AG08395 (cell line): ENCODE measurements around the gene ACOT7.
A peak's percentile ranks its signal among the peaks of the same experiment; 100 is the strongest.

Source experiments
- DNase-seq: peaks from one replicate; pipeline ENCODE4 v3.0.0; 2012; ENCODE audit warnings: mixed read lengths, low spot score

Gene ACOT7

DNA sequence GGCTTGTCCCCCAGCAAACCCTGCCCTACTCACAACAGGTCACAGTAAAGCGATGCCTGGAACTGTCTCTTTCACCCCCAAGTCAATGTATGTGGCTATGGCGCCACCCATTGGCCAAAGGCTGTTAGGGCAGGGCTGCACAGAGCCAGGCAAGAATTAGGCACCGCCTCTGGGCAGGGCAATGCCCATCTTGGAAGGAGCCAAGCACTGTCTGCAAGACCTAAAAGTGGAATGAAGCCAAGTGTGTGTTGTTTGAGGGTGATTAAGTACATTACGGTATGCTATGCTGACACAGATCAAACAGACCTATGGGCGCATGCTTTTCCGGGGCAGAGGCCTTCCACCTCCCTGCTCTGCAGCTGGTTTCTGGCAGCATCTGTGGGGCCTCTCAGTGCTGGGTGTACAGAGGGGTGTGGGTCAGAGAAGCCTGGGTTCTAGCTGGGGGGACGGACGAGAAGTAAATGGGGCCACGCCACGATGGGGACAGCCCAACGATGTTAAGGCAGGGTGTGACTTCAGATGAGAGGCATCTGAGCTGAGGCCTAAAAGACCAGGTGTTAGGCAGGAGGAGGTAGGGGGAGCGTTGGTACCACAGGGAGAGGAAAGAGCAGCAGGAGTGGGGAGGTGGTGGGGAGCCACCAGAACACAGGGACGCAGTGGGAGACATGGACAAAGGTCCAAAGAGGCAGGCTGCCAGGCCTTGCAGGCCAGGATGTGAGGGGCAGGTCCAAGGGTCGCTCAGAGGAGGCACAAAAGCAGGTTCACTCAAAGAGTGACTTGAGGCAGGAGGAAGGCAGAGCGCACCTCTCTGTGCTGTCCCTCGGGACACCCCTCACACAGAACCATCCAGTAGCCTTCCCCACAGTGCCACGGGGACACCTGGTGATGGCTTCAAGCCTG is 49.8 kb downstream of the ACOT7 start:
- peak; percentile 90 for DNase-seq

DNA sequence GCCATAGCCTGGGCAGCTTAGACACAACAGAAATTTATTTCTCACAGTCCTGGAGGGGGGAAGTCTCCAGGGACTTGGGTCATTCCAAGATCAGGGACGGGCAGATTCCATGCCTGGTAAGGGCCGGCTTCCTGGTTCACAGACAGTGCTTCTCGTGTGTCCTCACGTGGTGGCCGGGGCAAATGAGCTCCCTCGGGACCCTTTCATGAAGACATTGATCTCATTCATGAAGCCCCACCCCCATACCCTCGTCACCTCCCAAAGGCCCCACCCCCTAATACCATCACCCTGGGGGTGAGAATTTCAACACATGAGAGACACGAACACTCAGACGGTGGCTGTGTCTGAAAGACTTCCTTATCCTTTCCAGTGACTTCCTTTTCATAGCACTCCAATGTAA is 51.5 kb downstream of the ACOT7 start:
- DNase-seq = no peak

DNA sequence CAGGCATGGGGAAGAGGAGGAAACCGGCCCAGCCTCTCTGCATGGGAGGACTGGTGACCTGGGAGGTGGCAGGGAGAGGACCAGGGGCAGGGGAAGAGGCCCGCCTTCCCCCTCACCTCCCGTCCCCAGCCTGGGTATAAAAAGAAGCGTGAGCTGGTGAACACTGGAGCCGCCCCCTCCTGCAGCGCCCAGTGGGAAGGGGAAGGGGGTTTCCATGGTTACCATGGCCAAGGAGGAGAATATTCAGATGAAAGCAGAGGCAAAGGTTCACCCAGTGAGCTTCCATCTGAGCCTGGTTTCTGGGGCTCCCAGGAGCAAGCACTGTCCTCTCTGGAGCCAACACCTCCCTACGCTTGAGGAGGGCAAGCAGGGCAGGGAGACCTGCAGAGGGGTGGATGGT is 54.9 kb downstream of the ACOT7 start:
- no peak for DNase-seq

DNA sequence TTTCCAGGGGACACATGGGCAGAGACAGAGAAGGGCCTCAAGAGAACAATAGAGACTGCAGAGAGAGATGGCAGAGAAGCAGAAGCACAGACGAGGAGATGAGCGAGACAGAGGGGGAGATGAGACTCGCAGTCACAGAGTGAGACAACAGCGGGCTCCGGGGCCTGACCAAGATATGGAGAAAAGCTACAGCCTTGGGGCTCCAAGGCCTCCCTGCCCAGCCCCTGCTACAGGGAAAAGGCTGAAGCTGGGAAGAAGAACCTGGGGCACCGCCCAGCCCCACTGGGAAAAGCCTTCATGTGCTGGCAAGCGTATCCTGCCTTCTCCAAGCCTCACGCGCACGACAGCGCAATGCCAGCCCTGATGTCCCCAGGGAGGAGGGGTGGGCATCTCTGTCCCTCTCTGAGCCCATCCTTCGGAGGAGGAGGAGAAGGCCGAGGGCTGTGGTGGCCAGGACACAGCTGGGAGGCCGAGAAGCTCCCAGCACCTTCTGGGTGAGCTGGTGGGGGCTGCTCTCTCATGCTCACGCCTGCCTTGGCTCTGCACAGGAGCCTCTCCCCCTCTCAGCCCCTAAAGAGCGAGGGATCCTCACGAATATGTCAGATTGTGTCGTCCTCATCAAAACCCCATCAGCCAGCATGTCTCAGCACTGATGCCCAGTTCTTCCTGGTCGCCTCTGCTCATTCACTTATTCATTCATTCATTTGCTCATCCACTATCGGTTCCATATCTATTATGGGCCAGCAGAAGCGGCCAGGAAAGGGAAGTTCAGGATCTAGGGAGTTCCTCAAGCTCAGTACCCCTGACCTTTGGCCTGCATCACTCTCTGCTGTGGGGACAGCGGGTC is 56.6 kb downstream of the ACOT7 start:
- DNase-seq = no peak

DNA sequence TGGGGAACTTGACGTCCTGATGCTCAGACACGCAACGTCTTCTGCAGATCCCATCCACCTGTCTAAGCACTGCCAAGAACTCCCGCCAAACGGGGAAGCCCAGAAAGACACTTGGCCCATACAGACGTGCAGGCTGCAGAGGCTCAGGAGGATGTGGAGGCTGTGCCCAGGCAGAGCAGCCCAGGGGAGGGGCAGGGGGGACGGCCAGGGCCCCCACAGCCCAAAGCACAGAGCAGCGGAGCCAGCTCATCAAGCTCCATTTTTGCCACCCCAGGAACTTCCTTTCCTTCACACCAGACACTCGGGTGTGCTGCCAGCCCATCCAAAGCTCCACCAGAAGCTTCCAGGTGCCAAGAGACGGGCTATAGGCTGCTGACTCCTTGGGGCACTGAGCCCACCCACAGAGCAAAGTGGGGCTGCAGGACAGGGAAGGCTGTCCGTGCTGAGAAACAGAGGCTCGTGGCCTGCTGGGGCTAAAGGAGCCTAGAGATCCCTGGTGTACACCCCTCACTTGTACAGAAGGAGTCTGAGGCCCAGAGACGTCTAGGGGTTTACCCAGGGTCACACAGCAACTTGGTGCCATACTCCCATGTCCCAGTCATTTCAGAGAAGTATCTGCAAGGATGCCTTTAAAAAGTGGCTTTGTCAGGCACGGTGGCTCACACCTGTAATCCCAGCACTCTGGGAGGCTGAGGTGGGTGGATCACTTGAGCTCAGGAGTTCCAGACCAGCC is 59.1 kb downstream of the ACOT7 start:
- DNase-seq = no peak

DNA sequence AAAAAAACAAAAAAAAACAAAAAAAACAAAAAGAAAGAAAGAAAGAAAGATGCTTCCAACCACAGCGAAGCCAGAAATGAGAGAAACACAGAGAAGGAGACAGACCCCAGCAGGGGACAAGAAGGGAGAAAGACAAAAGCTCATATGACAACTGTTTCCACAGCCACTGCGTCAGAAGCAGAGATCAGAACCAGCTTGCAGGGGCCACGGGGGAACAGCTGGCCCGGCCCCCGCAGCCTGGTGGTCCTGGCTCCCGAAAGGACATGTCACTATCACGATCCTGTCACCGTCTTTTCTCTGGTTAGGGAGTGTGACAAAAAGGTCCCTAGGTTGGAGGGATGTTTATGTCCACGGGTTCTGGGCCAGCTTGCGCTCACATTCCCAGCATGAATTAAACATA is 60.7 kb downstream of the ACOT7 start:
- no peak for DNase-seq

DNA sequence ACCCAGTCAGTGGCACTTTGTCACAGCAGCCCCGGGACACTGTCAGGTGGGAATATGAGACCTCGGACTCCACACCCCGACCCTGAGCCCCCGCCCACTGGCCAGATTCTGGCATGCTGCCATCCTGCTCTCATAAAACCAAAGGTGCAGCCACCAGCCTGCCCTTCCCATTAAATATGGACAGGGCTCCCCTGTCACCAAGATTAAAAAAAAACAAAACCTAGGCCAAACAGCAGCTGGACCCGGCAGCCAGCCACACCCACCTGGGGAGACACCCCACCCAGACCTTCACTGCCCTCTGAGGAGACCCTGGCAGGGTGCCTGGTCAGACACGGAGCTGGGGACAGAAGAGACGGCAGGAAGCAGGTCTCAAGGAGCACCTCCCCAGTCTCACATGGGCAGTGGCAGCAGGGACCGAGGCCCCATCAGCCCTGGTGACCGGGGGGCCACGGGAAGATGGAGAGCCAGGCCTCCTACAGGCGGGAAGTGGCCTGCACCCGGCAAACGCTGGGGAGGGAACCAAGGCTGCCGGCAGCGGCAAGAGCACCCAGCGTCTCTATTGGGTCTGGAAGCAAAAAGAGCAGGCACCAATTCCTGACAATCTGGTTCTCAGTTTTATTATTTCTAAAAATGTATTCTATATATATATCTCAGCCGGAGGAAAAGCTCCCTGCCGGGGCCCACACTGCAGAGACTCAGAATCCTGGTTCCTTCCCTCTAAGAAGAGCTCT is 61.9 kb downstream of the ACOT7 start:
- DNase-seq = no peak

DNA sequence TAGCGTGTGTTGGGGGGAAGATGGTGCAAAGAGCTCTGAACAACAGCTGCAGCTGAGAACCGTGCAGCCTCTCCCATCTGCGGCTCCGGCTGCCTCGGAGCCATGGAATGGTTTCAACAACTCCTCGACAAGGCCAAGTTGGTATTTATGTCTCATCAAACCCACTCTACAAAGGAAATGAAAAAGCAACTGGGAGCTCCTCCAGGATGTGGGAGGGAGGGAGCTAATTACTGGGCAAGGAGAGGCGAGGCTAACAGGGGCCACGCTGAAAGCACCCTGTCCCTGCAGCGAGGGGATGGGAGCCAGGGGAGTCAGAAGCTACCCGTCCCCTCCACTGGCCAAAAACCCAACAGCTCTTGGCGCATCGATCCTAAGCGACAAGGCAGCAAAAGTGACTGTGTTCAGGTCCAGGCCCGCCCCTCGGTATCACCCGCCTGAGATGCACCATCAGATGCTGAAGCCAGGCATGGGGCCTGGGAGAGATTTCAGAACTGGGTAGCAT is 63.1 kb downstream of the ACOT7 start:
- DNase-seq = peak; percentile 89

DNA sequence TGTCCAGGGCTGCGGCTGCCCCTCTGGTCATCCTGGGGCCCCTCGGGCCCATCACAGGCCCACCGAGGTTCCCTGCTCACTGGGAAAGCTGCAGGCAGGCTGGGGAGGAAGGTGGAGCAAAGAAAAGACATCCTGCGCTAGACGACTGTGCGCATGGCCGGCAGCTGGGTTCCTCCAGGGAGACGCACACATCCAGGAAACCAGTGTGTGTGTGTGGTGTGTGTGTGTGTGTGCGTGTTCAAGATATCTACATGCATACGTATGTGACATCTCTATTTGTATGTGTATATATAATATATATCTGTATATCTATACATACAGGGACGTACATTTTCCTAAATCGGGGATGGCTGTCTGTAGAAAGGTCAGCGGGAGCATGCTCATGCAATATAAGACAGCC is 63.7 kb downstream of the ACOT7 start:
- DNase-seq = peak; percentile 43

DNA sequence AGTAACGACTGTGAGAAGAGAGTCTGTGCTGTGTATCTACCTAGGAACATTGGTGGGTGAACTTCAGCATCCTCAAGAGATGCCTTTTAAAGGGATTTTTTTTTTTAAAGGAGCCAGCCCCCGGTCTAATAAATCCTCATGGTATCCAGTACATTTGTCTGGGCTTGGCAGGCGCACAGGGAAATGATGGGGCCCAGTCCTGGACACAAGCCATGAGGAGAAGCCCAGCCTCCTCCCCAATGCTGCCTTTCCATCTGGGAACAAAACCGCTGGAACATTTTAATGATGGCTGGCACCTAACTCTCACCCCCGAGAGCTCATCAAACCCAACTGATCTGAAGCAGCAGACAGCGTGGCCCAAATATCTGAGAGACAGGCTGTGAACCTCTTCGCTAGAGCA is 64.2 kb downstream of the ACOT7 start:
- peak; percentile 46 for DNase-seq

DNA sequence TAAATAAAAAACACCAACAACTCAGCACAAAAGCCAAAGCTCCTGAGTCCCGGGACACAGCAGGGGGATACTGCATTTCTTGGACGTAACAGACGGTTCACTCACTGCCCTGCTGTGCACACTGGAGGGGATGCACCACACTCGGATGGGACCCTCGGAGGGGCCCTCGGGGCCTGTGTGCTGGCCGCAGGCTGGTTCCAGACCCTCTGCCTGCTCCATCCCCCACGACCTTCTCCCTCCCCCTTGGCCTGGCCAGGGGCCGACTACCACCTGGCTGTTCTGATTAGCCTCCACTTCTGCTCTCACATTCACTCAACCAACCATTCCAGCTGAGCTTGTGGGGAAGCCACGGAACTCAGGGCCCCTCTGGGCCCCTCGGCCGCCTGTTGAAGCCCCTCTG is 64.9 kb downstream of the ACOT7 start:
- DNase-seq = no peak

DNA sequence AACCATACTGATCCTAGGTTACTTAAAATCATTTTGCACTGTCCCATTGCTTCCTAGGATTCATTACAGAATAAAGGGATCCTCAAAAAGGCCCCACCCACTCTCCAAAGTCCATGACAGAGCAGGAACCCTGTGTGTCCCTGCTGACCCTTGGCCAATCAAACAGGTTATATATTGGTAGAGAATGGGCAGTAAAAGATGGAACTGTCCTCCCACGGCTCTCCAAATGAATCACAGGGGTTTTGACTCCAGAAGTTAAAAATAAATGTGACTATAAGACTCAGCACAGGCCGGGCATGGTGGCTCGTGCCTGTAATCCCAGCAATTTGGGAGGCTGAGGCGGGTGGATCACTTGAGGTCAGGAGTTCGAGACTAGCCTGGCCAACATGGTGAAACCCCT is 65.5 kb downstream of the ACOT7 start:
- DNase-seq = no peak

DNA sequence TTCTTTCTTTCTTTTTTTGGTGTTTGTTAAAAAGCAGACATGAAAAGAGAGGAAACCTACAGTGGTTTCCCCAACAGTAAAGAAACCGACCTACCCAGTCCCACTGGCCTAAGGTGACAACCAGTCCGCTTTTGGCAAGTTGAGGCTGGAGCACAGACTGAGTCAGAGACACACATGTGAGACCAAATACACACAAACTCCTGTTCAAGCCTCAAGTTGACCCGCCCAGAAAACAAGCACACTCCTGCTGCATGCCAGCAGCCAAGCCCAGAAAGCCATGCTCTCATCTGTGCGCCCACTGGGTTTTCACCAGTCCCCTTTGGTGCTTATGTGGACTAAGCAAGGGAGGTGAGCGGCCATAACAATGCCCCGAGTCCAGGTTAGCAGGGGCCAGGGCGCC is 68.1 kb downstream of the ACOT7 start:
- DNase-seq = no peak

DNA sequence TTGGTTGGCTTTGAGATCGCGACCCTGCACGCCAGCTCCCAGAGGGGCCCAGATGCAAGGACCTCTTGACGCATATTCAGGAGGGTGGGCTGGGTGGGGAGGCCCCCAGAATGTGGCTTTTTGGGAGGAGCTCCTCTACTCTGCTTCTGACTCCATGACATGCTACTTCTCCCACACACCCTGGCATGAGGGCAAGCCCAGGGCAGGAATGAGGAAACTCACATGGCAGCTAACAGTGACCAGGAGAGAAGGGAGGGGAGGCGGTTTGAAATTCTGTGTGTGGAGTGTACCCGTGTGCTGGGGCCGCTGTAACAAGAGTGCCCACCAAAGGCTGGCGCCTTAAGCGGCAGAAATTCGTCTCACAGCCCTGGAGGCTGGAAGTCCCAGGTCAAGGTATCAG is 71.4 kb downstream of the ACOT7 start:
- DNase-seq = no peak

DNA sequence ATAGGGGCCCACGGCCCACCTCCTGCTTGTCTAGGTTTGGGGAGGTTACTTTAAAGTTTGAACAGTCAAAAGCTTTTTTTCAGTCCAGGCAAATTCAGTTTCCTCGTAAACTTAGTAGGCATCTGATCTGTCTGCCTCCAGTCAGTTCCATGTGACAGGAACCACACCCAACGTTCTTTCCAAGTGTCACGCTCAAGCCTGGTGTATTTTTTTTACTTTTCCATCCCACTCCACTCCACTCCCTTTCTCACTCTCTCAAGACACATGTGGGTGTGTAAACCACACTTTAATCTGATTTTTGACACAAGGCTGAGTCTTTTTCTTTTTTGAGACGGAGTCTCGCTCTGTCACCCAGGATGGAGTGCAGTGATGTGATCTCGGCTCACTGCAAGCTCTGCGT is 72.4 kb downstream of the ACOT7 start:
- peak; percentile 36 for DNase-seq

DNA sequence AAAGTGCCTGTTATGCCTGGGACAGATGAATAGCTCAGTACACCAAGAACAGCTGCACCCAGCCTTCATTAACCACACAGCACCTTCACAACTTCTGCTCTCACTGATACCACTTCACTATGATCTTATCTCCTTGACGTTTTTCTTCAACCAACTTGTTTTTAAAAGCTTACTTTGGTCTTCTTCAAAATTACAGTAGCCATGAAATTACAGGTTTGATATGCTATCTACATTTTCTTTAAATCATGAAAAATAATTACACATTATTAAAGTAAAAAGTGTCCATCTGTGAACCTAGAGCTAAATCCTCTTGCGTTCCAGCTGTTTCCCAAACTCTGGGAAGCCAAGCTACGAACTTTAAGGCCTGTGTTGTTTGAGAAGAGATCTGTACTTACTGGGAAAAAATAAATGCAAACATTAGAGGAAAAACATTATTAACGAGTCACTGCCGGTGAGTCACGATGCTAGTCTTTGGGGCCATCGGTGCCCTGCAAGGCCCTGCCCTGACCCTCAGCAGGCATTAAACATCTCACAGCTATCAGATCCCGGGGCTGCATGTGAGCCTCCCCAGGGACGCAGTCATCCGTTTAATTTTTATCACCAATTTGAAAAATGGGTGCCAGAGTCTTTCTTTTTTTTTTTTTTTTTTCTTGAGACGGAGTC is 76.3 kb downstream of the ACOT7 start:
- DNase-seq = no peak

DNA sequence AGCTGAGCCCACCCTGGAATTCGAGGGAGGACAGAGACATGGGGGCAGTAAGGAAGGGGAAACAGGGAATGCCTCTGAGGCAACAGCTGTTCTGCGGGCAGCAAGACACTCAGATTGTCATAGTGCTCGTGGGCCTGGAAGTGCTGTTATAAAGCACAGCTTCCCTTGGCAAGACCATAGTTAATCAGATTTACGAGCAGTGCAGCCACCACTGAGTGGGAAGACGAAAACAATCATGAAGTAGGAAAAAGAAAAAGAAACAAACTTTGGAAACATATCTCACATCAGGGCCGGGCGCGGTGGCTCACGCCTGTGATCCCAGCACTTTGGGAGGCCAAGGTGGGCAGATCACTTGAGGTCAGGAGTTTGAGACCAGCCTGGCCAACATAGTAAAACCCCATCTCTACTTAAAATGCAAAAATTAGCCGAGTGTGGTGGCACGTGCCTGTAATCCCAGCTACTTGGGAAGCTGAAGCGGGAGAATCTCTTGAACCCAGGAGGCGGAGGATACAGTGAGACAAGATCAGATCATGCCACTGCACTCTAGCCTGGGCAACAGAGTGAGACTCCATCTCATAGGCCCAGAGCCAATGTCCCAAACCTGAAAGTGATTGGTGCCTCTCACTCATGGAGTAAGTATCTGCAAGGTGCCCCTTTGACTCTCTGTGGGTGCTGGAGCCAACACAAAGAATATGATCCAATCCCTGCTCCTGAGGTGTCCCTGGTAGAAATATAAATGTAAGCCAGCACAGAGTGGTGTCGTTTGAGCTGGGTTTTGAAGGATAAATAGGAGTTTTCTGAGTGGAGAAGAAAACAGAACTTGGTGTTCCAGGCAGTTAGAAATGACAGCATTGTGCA is 77.1 kb downstream of the ACOT7 start:
- DNase-seq = no peak

DNA sequence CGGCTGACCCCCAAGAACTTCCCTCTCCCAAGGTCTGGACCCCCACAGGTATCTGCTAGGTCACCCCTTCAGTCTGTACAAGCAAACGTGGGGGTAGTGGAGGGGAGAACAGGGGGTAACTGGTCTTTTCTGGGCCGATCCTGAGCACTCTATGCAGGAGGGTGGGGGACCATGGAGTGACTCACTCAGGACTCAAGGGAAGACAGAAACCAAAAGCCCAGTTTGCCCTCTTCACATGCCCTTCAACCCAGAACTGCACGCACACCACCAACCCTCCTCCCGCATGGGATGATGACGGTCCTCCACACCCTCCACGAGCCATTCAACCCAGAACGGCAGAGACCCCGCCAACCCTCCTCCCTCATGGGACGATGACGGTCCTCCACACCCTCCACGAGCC is 79.1 kb downstream of the ACOT7 start:
- no peak for DNase-seq

DNA sequence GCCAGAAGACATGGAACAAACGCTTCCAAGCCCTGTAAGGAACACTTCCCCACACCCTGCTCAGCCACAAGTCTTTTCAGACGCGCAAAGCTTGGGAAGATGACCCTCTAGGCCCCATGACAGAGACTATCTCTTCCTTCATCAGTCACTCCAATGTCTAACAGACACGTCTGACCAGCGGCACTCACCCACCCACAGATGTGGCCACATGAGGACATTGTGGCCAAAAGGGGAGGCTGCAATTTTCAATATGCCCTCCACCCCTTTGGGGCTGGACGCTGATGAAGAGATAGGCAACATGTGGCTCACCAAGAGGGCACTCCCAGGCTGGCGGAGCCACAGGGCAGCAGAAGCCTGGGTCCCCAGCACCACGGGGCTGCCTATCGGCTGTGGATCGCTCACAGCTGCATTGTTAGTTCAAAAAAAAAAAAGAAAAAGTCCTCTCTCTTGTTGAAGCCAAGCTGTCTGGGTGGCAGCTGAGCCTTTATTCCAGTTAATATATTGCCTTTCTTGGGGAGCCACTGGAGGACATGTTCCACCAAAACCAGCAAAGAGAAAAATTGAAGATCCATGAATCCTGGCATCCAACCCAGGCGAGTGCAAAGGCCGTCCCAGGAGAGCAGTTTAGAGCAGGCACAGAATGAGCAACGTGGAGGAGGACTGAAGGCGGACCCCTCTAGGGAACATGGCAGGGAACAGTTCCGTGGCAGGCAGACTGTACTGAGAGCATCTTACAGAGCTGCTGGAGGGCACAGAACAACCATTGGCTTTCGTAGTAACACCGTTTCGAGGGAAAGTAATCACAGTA is 80.0 kb downstream of the ACOT7 start:
- no peak for DNase-seq
